Esophagus muscularis mucosa (tissue), 4 donors: ENCODE data around the gene CROCC. TPM values are rescaled to one million over a fixed set of nuclear protein-coding genes. Genes with fewer than 3 reads are reported as not detected.
"Not testable (repeated sequence)": the region's sequence is repeated elsewhere in the genome, so short reads cannot be mapped to it uniquely, and the experiment has no call there.

Source experiments
- DNase-seq: peaks from one replicate; pipeline ENCODE4 v3.0.0-alpha.2; 2017; ENCODE audit errors: extremely low spot score
- H3K27ac ChIP-seq, 4 donors: fragments of 200-600 bp; sonication (generic); replicated peaks in 1 of 4; 1 replicate in 3 of 4; 2 replicates in 1 of 4; pipeline ENCODE4 v1.5.1; 2016 to 2019; ENCODE audit warnings: mild to moderate bottlenecking in 1 of 4
- H3K27me3 ChIP-seq, 4 donors: fragments of 200-600 bp; sonication (generic); one replicate each; pipeline versions ENCODE4 v1.5.1 to v1.6.0; 2016 to 2019
- H3K36me3 ChIP-seq, 4 donors: fragments of 200-600 bp; sonication (generic); one replicate each; pipeline ENCODE4 v1.5.1; 2016 to 2019
- H3K4me1 ChIP-seq, 4 donors: fragments of 200-600 bp; sonication (generic); one replicate each; pipeline ENCODE4 v1.5.1; 2016 to 2019
- H3K4me3 ChIP-seq, 4 donors: fragments of 200-600 bp; sonication (generic); 1 replicate in 2 of 4; 2 replicates in 2 of 4; pipeline ENCODE4 v1.5.1; 2016 to 2019; ENCODE audit warnings: mild to moderate bottlenecking in 4 of 4, moderate library complexity in 1 of 4
- H3K9me3 ChIP-seq, 4 donors: fragments of 200-600 bp; sonication (generic); 1 replicate in 3 of 4; 2 replicates in 1 of 4; pipeline ENCODE4 v1.5.1; 2016 to 2019
- EP300 ChIP-seq: sonication (generic); formaldehyde crosslinking; IDR thresholded peaks from one replicate; pipeline ENCODE4 v1.6.1; 2017; ENCODE audit warnings: antibody characterized with exemption
- POLR2A ChIP-seq: fragments of 450-650 bp; IDR thresholded peaks from one replicate; pipeline ENCODE4 v1.6.1; 2017; ENCODE audit warnings: antibody characterized with exemption, moderate library complexity, mild to moderate bottlenecking, low read depth
- POLR2AphosphoS5 ChIP-seq, 2 donors: sonication (generic); formaldehyde crosslinking; IDR thresholded peaks; one replicate each; pipeline ENCODE4 v1.6.1; 2017; ENCODE audit warnings: antibody characterized with exemption in 2 of 2
- WGBS: methylation state at CpG from one replicate; pipeline ENCODE4 v1.1.5; 2018; 5-methylcytosine and 5-hydroxymethylcytosine counted together
- intact Hi-C: fragments of 100-400 bp; cut with DNase I; formaldehyde crosslinking; loops from one replicate; pipeline ENCODE4 v1.15.1; 2023
- total RNA-seq, 4 donors: library from RNA; depleted of rRNA; stranded (reverse); fragments of >200 nt; gene quantifications; one replicate each; pipeline versions ENCODE4 v1.1.0 to v1.2.1, GENCODE V29; 2016
- TF ChIP-seq, protein P1 (sequence below), 3 experiments: fragments of 200-600 bp in 2 of 3; fragments of 450-650 bp in 1 of 3; sonication (generic) in 2 of 3; IDR thresholded peaks; one replicate each; pipeline ENCODE4 v1.5.1; 2017 to 2019; ENCODE audit warnings: antibody characterized with exemption in 3 of 3, mild to moderate bottlenecking in 2 of 3, moderate library complexity in 1 of 3

CROCC gene
- total RNA-seq, 4 donors from 2014 or later = 17.6 to 36.3 (median 23.0) TPM

DNA sequence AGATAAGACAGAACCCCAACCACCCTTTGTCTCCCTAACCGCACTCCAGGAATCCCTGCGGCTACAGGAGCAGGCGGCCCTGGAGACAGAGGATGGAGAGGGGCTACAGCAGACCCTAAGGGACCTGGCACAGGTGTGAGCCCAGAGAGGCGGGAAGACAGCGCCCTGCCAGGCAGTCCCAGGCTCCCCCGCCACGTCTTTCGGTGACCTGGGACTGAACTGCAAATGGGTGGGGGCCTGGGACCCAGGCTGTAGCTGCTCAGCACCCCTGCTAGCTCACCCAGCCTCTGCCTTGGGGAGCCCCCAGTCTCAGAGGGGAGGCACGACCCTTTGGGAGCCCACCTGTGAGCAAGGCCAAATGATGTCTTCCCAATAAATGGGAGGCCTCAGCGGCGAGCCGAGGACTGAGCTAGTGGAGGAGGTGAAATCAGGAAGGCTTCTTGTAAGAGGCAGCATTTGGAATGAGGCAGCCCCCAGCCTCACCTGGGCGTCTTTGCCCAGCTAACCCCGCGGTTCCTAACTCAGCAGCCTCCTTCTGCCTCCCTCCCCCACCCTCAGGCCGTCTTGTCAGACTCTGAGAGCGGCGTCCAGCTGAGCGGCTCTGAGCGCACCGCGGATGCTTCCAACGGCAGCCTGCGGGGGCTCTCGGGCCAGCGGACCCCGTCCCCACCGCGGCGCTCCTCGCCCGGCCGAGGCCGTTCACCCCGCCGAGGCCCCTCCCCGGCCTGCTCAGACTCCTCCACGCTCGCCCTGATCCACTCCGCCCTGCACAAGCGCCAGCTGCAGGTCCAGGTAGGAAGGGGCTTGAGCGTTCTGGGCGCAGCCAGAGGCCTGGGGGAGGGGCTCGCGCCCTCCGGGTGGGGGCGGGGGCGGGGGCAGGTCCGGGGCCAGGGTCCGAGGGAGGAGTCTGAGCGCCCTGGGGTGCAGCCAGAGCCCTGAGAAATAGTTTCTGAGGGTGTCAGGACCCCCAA lies 16.9 kb downstream of the CROCC start:
- Histone ChIP-seq H3K4me3 (peak overlapping the region in 3 of 4 donors; percentile 12 to 37 (median 13)), H3K4me1 (peaks cover 0 to 7% (median 2%) of the 10 kb centered on the region in 4 donors), H3K9me3 (no peaks in the 10 kb centered on the region), H3K36me3 (peaks cover 9 to 97% (median 73%) of the 10 kb centered on the region in 4 donors), H3K27ac (no peak overlapping the region), H3K27me3 (no peaks in the 10 kb centered on the region)
- WGBS = 72% methylated on average over 43 of the region's 51 CpGs
- TF ChIP-seq POLR2AphosphoS5 (IDR thresholded peaks at IDR 0.05) = no peak
- TF ChIP-seq EP300 = no peak
- TF ChIP-seq, protein P1, sequence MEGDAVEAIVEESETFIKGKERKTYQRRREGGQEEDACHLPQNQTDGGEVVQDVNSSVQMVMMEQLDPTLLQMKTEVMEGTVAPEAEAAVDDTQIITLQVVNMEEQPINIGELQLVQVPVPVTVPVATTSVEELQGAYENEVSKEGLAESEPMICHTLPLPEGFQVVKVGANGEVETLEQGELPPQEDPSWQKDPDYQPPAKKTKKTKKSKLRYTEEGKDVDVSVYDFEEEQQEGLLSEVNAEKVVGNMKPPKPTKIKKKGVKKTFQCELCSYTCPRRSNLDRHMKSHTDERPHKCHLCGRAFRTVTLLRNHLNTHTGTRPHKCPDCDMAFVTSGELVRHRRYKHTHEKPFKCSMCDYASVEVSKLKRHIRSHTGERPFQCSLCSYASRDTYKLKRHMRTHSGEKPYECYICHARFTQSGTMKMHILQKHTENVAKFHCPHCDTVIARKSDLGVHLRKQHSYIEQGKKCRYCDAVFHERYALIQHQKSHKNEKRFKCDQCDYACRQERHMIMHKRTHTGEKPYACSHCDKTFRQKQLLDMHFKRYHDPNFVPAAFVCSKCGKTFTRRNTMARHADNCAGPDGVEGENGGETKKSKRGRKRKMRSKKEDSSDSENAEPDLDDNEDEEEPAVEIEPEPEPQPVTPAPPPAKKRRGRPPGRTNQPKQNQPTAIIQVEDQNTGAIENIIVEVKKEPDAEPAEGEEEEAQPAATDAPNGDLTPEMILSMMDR (IDR thresholded peaks at IDR 0.05) = no peak
- TF ChIP-seq POLR2A = no peak
- intact Hi-C loops = no loop called here
- DNase-seq = no peak

DNA sequence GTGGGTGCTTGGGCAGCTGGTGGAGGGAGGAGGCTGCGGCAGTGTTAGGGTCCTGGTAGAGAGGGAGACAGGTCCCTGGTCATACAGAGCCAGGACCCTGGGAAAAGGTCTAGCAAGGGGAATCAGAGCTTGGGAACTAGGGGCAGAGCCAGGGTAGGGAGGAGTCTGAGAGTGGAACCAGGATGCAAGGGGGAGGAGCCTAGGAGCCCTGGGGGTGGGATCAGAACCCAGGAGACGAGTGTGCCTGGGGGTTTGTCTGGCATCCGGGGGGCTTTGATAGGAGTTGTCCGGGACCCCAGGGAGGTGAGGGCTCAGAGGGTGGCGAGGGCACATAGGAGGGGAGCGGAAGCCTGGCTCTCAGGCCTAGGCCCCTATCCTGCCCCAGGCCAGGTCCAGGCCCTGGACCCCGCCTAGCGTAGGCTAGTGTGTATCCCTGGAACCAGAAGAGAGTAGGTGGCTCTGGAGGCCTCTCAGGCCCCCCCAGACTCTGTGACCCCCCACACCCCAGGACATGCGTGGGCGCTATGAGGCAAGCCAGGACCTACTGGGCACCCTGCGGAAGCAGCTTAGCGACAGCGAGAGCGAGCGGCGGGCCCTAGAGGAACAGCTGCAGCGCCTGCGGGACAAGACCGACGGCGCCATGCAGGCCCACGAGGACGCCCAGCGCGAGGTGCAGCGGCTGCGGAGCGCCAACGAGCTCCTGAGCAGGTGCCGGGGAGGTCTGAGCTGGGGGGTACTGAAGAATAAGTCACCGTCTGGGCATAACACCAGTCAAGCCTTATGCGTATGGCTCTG lies 17.9 kb downstream of the CROCC start:
- peak overlapping the region in 2 of 4 donors; percentile 12 to 13 for H3K4me3 ChIP-seq
- H3K36me3 ChIP-seq = peaks cover 9 to 99% (median 78%) of the 10 kb centered on the region in 4 donors
- intact Hi-C loops, H3K4me1 ChIP-seq, DNase-seq, H3K27me3 ChIP-seq, H3K27ac ChIP-seq, H3K9me3 ChIP-seq: not testable (repeated sequence)
- WGBS = 93% methylated on average over 32 of the region's 32 CpGs

DNA sequence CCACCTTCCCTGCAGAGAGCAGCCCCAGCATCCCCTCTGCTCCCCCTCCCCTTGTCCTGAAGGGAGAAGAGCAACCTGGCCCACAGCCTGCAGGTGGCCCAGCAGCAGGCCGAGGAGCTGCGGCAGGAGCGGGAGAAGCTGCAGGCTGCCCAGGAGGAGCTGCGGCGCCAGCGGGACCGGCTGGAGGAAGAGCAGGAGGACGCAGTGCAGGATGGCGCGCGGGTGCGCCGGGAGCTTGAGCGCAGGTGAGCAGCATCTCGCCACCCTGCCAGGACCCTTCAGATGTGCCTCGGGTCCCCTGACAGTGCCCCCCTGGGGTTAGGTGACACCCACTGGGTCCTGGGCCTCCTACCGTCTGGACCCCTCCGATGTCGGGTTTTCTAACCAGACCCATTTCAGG lies 22.3 kb downstream of the CROCC start:
- H3K4me1 ChIP-seq = peaks cover 0 to 2% (median under 1%) of the 10 kb centered on the region in 4 donors
- no peaks in the 10 kb centered on the region for H3K27me3 ChIP-seq
- intact Hi-C loops = no loop called here
- H3K36me3 ChIP-seq = peaks cover 16 to 100% (median 73%) of the 10 kb centered on the region in 4 donors
- H3K4me3 ChIP-seq = no peak overlapping the region
- TF ChIP-seq POLR2A = no peak
- TF ChIP-seq EP300 = no peak
- no peak for TF ChIP-seq POLR2AphosphoS5 (IDR thresholded peaks at IDR 0.05)
- WGBS = 77% methylated on average over 15 of the region's 19 CpGs
- no peaks in the 10 kb centered on the region for H3K9me3 ChIP-seq
- no peak overlapping the region for H3K27ac ChIP-seq
- DNase-seq = no peak

DNA sequence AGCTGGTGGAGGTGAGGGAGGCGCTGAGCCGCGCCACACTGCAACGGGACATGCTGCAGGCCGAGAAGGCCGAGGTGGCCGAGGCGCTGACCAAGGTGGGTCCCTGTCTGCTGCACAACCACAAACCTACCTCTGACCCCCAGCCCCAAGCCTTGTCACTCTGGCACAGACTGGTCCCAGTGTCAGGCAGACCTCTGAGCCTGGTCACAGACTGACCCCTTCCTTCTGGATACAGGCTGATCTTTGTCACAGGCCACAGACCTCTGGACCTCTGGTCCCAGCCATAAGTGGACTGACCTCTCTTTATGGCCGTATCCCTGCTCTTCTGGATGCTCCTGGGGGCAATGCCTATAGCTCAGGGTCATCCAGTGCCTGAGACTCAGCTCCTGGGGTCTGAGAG lies 23.8 kb downstream of the CROCC start:
- intact Hi-C loops = not testable (repeated sequence)
- 87% methylated on average over 9 of the region's 9 CpGs for WGBS
- H3K36me3 ChIP-seq = peaks cover 9 to 96% (median 65%) of the 10 kb centered on the region in 4 donors

DNA sequence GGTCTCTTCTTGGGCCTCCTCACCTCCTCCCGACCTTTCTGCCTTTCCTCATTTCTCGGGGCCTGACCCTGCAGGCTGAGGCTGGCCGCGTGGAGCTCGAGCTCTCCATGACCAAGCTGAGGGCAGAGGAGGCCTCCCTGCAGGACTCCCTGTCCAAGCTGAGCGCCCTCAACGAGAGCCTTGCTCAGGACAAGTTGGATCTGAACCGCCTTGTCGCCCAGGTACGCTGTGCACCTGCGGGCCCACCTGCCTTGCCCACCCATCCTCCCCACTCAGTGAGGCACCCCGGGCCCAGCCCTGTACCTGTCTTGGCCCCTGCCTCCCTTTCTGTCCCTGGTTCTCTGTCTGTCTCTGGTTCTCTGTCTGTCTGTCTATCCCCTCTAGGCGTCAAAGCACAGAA lies 24.5 kb downstream of the CROCC start:
- DNase-seq, H3K4me1 ChIP-seq, intact Hi-C loops, H3K27ac ChIP-seq, H3K27me3 ChIP-seq, H3K9me3 ChIP-seq, H3K4me3 ChIP-seq: not testable (repeated sequence)
- 91% methylated on average over 13 of the region's 13 CpGs for WGBS
- peaks cover 7 to 89% (median 61%) of the 10 kb centered on the region in 4 donors for H3K36me3 ChIP-seq

More for the DNA sequence above, 23.8 kb downstream of the CROCC start:
- DNase-seq, H3K4me3 ChIP-seq, H3K27me3 ChIP-seq, H3K9me3 ChIP-seq, H3K4me1 ChIP-seq, H3K27ac ChIP-seq: not testable (repeated sequence)

DNA sequence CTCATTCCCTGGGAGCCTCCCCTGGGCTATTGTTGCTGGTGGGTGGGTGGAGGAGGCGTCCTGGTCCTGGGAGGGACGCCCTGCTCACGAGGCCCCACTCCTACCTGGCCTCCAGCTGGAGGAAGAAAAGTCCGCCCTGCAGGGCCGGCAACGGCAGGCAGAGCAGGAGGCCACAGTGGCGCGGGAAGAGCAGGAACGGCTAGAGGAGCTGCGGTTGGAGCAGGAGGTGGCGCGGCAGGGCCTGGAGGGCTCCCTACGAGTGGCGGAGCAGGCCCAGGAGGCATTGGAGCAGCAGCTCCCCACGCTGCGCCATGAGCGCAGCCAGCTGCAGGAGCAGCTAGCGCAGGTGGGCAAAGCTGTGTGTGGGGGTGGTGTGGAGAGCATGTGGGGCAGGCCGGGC lies 24.9 kb downstream of the CROCC start:
- intact Hi-C loops = no loop called here
- Histone ChIP-seq H3K4me1 (peaks cover 0 to under 1% (median under 1%) of the 10 kb centered on the region in 4 donors), H3K27me3 (no peaks in the 10 kb centered on the region), H3K27ac (no peak overlapping the region), H3K4me3 (no peak overlapping the region), H3K36me3 (peaks cover 7 to 85% (median 59%) of the 10 kb centered on the region in 4 donors), H3K9me3 (no peaks in the 10 kb centered on the region)
- TF ChIP-seq POLR2AphosphoS5 (IDR thresholded peaks at IDR 0.05) (no peak), EP300 (no peak), POLR2A (no peak)
- TF ChIP-seq, protein P1 (IDR thresholded peaks at IDR 0.05) = no peak
- 90% methylated on average over 14 of the region's 19 CpGs for WGBS
- DNase-seq = no peak

DNA sequence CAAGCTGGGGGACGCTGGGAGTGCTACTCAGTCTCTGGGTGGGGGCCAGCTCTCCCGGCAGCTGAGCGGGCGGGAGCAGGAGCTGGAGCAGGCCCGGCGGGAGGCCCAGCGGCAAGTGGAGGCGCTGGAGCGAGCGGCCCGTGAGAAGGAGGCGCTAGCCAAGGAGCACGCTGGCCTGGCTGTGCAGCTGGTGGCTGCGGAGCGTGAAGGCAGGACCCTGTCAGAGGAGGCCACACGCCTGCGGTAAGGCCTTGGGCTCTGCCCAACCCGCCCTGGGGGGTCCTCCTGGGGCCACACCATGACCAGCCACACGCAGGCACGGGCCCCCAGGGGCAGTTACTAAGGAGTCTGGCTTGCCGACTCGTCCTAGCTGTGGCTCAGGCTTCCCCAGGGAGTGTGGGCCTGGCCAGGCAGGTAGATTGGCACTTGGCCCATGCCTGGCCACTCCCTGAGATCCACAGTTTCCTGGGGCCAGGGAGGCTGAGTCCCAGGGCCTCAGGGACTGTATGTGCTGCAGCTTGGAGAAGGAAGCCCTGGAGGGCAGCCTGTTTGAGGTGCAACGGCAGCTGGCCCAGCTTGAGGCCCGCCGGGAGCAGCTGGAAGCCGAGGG lies 26.7 kb downstream of the CROCC start:
- H3K9me3 ChIP-seq, intact Hi-C loops, H3K27ac ChIP-seq, H3K4me1 ChIP-seq, H3K4me3 ChIP-seq, DNase-seq, H3K27me3 ChIP-seq: not testable (repeated sequence)
- H3K36me3 ChIP-seq = peaks cover 7 to 68% (median 48%) of the 10 kb centered on the region in 4 donors
- WGBS = 88% methylated on average over 21 of the region's 26 CpGs

DNA sequence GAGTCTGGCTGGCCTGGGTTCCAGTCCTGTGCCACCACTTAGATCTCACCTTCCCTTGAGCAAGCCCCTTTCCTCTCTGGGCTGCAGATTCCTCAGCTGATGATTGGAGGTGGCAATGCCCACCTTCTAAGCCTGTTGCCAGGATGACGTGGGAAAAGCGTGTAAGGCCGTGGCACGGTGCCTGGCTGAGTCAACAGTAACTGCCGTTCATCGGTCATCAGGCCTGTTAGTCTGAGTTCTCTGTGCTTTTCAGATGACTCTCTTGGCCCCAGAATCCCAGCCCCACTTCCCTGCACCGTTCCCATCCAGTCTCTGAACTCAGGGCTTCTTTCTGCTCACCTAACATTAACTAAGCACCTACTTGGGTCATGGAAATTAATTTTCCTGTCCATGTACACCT lies 27.3 kb downstream of the CROCC start:
- H3K27ac ChIP-seq, DNase-seq, H3K4me1 ChIP-seq, H3K27me3 ChIP-seq, H3K9me3 ChIP-seq, intact Hi-C loops, H3K4me3 ChIP-seq: not testable (repeated sequence)
- 70% methylated on average over 1 of the region's 7 CpGs for WGBS
- H3K36me3 ChIP-seq = peaks cover 7 to 62% (median 43%) of the 10 kb centered on the region in 4 donors

DNA sequence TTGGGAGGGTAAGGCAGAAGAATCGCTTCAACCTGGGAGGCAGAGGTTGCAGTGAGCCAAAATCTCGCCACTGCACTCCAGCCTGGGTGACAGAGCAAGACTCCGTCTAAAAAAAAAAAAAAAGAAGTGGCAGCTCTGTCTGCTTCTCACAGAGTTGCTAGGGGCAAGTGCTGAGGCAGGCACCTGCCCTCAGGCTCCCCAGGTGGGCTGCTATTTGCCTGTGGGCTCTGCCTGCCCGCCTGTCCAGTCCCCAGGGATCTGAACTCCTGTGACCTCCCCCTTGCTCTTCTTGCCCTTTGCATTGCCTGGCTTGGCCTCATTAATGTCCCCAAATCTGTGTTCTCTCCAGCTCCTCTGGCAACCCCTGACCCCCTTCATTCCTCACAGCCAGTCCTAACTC lies 30.6 kb downstream of the CROCC start:
- DNase-seq, H3K27me3 ChIP-seq, H3K9me3 ChIP-seq, intact Hi-C loops, H3K4me1 ChIP-seq, H3K4me3 ChIP-seq, H3K27ac ChIP-seq: not testable (repeated sequence)
- WGBS = 90% methylated on average over 4 of the region's 4 CpGs
- H3K36me3 ChIP-seq = peaks cover 13 to 66% (median 44%) of the 10 kb centered on the region in 4 donors
